GM12872 (cell line): ENCODE measurements around the gene PDE4D.

Experiments
- TF ChIP-seq, protein P1 (sequence below): IDR thresholded peaks from 3 replicates; pipeline ENCODE4 v1.5.1; 2011; ENCODE audit warnings: low read depth, mild to moderate bottlenecking, low read length, moderate library complexity; ENCODE audit not compliant: insufficient read depth

The PDE4D gene

DNA sequence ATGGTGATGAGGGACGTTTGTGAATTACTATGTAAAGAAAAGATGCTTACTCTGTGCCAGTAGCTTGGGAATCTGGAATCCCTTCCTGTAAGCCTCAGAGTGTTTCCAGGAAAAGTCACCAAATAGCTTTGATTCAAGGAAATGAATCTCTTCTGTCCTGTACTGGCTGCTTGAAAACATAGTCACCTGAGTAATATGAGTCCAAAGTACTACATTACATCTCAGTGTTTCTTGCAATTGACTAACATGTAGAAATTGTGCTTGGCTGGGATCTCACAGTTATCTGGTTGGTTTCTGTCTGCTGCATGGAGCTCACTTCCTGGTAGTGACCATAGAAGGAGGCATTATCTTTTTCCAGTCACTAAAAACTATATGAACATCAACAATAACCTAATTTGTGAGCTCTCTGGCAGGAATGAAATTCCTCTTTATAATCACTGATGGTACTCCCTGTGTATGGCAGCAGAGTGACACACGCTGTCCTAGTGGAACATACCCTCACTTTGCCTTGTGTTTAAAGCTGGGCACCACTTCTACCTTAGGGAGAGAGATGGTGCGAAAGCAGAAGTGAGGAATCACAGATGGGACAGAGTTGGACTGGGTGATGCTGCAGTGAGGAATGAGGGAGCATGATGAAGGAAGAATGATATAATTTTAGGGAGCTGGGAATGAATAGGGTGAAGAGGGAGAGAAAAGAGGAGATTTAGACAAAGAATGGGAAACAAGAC is 742.2 kb downstream of the PDE4D start:
- TF ChIP-seq, protein P1, sequence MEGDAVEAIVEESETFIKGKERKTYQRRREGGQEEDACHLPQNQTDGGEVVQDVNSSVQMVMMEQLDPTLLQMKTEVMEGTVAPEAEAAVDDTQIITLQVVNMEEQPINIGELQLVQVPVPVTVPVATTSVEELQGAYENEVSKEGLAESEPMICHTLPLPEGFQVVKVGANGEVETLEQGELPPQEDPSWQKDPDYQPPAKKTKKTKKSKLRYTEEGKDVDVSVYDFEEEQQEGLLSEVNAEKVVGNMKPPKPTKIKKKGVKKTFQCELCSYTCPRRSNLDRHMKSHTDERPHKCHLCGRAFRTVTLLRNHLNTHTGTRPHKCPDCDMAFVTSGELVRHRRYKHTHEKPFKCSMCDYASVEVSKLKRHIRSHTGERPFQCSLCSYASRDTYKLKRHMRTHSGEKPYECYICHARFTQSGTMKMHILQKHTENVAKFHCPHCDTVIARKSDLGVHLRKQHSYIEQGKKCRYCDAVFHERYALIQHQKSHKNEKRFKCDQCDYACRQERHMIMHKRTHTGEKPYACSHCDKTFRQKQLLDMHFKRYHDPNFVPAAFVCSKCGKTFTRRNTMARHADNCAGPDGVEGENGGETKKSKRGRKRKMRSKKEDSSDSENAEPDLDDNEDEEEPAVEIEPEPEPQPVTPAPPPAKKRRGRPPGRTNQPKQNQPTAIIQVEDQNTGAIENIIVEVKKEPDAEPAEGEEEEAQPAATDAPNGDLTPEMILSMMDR: no peak

DNA sequence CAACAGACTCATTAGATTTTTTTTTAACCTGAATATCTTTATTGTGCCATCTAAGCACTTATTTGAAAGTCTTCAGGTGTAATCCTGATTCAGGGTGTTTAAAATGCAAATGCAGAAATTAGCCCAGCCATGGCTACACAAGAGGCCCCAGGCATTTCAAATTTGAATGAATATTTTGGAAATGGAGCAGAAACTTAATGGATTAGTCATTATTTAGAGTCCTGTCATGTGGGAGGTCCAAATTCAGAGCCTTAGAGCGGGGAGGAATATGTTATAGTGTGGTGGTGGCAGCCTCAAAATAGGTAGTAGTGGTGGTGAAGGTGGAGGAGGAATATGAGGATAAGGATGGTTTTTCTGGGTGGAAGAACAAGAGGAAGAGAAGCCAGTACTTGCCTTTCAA is 743.7 kb downstream of the PDE4D start:
- TF ChIP-seq, protein P1: no peak

DNA sequence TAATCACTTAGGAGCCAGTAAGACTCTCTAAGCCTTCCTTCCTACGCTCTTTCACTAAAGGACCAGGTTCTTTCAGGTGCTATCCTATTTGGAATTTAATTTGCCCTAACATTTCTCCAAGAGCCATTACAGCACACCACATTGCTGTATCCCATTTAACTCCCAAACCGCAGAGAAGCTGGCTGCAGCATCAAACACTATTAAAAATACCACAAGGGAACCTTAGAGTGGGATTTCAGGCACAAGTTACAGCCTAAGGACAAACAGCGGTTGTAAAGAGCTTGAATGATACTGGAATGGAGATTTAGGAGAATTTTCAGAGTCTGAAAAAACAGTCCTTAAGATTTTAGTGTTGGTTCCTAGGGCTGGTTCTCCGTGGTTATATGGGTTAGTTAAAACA is 744.3 kb downstream of the PDE4D start:
- TF ChIP-seq, protein P1: no peak

DNA sequence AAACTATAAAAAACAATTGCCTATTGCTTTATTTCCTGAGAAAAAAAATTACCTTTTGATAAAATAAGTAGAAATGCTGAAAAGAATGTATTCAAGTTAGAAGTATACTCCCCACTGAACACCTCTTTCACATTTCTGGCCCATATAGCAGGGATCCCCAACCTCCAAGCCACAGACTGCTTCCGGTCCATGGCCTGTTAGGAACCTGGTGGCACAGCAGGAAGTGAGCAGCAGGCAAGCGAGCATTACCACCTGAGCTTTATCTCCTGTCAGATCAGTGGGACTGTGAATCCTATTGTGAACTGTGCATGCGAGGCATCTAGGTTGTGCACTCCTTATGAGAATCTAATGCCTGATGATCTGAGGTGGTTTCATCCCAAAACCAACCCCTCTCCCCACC is 746.8 kb downstream of the PDE4D start:
- TF ChIP-seq, protein P1: no peak

DNA sequence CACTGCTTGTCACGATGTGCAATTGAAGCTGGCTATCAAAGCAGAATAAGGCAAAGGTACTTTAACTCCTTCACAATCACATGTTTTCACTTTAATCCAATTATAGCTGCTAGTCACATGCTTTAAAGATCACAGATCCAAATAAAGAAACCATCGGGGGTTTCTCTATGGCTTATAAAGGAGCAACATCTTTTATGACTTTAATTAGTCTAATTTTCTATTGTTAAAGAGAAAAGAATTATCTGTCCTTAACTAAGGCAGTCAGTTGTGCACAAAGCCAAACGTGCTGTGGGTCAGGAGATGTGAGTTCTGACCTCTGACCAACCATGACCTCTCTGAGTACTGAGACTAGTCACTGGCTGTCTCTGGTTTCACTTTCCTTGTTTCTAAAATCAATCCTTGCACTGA is 749.6 kb downstream of the PDE4D start:
- TF ChIP-seq, protein P1: no peak

DNA sequence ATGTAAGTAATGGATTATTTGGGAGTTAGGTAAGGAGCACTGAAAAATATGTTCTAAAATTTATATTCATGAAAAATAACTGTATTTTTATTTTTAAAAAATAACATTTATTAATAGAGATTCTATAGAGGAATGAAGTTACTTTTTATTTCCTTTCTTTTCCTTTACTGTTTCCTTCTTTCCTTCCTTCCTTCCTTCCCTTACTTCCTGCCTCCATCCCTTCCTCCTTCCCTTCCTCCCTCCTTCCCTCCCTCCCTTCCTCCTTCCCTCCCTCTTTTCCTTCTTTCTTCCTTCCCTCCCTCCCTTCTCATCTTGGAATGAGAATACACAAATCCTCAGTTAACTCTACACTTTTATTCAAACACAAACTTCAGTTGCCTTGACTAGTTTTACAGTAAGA is 750.6 kb downstream of the PDE4D start:
- TF ChIP-seq, protein P1: no peak

DNA sequence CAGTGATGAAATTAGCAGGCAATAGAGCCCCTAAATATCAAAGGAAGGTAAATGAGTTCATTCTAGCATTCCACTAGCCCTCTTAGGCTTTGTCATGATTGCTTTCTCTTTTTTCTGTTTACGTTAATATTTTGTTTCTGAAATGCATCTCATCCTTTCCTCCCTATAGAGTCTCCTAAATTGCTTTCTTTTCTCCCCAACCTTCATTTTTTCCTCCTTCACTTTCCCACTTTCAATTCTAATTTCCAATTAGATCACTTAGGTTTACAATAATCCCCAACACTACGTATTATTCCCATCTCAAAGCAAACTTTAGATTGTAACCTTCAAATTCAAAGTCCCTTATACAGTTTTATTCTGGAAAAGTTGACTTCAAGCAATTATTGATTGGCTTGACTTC is 751.4 kb downstream of the PDE4D start:
- TF ChIP-seq, protein P1: no peak

DNA sequence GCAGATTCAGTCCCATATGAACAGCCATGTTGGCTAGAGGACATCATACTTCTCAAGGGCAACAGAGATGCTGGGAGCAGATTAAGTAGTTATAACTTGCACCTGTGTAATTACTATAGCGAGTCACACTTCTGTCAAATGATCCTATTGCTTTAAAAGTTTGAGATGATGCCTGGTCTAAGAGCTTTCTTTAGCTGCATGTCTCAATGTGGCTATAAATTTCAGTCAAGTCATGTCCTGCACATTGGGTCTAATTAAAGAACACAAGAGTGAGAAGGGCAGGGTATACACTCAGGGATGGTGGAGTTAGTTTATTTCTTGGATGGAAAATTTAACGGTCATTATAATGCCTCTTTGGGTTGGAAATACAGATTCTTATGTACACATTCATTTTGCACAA is 753.4 kb downstream of the PDE4D start:
- TF ChIP-seq, protein P1: no peak
